Tibial nerve (tissue), 4 donors: ENCODE measurements around the gene ARID1B.

Source experiments
- EP300 ChIP-seq, 2 donors: sonication (generic); formaldehyde crosslinking; IDR thresholded peaks; one replicate each; pipeline ENCODE4 v1.6.1; 2017; ENCODE audit warnings: antibody characterized with exemption in 2 of 2, mild to moderate bottlenecking in 1 of 2
- POLR2A ChIP-seq, 2 donors: fragments of 450-650 bp; IDR thresholded peaks; one replicate each; pipeline ENCODE4 v1.6.1; 2017; ENCODE audit warnings: antibody characterized with exemption in 2 of 2, mild to moderate bottlenecking in 2 of 2, moderate library complexity in 2 of 2
- TF ChIP-seq, protein P1 (sequence below), 5 experiments: fragments of 200-600 bp in 3 of 5; fragments of 450-650 bp in 2 of 5; sonication (generic) in 3 of 5; IDR thresholded peaks; one replicate each; pipeline ENCODE4 v1.5.1; 2016 to 2019; ENCODE audit warnings: antibody characterized with exemption in 5 of 5, mild to moderate bottlenecking in 3 of 5, moderate library complexity in 2 of 5

DNA sequence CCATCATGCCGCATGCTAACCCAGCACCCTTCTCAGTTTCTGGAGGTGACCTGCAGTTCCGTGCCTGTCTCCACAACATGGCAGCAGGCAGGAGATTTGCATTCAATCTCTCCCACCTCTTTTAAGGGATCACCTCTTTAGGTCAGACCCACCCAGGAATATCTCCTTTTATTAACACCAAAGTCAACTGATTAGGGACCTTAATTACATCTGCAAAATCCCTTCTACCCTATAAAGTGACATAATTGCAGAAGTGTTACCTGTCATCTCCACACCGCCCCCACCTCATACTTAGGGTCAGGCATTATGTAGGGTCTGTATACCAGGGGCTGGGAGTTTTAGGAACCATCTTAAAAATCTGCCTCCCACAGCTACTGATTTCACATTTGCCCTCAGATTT is 278.7 kb downstream of the ARID1B start:
- TF ChIP-seq, protein P1, sequence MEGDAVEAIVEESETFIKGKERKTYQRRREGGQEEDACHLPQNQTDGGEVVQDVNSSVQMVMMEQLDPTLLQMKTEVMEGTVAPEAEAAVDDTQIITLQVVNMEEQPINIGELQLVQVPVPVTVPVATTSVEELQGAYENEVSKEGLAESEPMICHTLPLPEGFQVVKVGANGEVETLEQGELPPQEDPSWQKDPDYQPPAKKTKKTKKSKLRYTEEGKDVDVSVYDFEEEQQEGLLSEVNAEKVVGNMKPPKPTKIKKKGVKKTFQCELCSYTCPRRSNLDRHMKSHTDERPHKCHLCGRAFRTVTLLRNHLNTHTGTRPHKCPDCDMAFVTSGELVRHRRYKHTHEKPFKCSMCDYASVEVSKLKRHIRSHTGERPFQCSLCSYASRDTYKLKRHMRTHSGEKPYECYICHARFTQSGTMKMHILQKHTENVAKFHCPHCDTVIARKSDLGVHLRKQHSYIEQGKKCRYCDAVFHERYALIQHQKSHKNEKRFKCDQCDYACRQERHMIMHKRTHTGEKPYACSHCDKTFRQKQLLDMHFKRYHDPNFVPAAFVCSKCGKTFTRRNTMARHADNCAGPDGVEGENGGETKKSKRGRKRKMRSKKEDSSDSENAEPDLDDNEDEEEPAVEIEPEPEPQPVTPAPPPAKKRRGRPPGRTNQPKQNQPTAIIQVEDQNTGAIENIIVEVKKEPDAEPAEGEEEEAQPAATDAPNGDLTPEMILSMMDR (IDR thresholded peaks at IDR 0.05), result no peak
- TF ChIP-seq EP300 (IDR thresholded peaks at IDR 0.05) (no peak), POLR2A (IDR thresholded peaks at IDR 0.05) (no peak)
